ENCODE results near the gene ENAH. TPM values are rescaled to one million over a fixed set of nuclear protein-coding genes. Genes with fewer than 3 reads are reported as not detected.
"Not testable (repeated sequence)": the region's sequence is repeated elsewhere in the genome, so short reads cannot be mapped to it uniquely, and the experiment has no call there.

Gene ENAH
- total RNA-seq, 2 donors from 2014 or later: 43.5 to 63.7 TPM

DNA sequence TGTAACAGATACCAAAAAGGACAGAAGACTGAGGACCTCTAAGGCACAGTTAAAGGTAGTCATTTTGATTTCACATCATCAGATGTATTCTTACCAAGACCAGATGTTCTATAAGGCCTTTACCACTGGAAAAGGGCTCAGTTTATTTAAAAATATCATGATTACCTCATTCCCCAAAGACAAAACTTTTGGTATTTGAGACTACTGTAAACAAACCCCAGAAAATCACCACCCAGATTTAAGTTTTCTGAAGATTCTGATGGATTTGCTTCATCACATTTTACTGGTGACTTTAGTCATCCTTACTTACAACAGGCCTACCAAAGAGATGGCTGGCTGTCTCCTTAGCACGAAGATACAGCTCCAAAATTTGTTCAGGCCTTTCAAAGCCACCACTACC, 8.3 kb downstream of the ENAH start:
- TF ChIP-seq, protein P1, sequence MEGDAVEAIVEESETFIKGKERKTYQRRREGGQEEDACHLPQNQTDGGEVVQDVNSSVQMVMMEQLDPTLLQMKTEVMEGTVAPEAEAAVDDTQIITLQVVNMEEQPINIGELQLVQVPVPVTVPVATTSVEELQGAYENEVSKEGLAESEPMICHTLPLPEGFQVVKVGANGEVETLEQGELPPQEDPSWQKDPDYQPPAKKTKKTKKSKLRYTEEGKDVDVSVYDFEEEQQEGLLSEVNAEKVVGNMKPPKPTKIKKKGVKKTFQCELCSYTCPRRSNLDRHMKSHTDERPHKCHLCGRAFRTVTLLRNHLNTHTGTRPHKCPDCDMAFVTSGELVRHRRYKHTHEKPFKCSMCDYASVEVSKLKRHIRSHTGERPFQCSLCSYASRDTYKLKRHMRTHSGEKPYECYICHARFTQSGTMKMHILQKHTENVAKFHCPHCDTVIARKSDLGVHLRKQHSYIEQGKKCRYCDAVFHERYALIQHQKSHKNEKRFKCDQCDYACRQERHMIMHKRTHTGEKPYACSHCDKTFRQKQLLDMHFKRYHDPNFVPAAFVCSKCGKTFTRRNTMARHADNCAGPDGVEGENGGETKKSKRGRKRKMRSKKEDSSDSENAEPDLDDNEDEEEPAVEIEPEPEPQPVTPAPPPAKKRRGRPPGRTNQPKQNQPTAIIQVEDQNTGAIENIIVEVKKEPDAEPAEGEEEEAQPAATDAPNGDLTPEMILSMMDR (IDR thresholded peaks at IDR 0.05): no peak
- Histone ChIP-seq H3K27ac (no peak overlapping the region), H3K36me3 (no peaks in the 10 kb centered on the region), H3K9ac (ENCODE audit: low read depth in 2 of 2, low read length in 2 of 2) (no peak overlapping the region), H3K9me3 (no peaks in the 10 kb centered on the region), H3K4me3 (no peak overlapping the region), H3K27me3 (no peaks in the 10 kb centered on the region), H3K4me1 (no peaks in the 10 kb centered on the region)
- DNase-seq: no peak
- intact Hi-C loops (cut with DNase I): no loop called here

GRCh38 chr1:225642177-225642576, 10.7 kb downstream of the ENAH start:
- Histone ChIP-seq H3K27ac (no peak overlapping the region), H3K27me3 (no peaks in the 10 kb centered on the region), H3K36me3 (no peaks in the 10 kb centered on the region), H3K9me3 (no peaks in the 10 kb centered on the region), H3K4me3 (no peak overlapping the region), H3K4me1 (no peaks in the 10 kb centered on the region), H3K9ac (ENCODE audit: low read depth in 2 of 2, low read length in 2 of 2) (no peak overlapping the region)
- intact Hi-C loops (cut with DNase I): no loop called here
- TF ChIP-seq, protein P1 (IDR thresholded peaks at IDR 0.05): no peak
- DNase-seq: no peak

- intact Hi-C loops (cut with DNase I): no loop called here
- Histone ChIP-seq H3K9me3 (no peaks in the 10 kb centered on the region), H3K4me1 (no peaks in the 10 kb centered on the region), H3K27ac (no peak overlapping the region), H3K36me3 (no peaks in the 10 kb centered on the region), H3K4me3 (no peak overlapping the region), H3K27me3 (no peaks in the 10 kb centered on the region), H3K9ac (ENCODE audit: low read depth in 2 of 2, low read length in 2 of 2) (no peak overlapping the region)
- DNase-seq: no peak
- TF ChIP-seq, protein P1 (IDR thresholded peaks at IDR 0.05): no peak
Observed at GRCh38 chr1:225638853-225639252, 14.1 kb downstream of the ENAH start.

DNA sequence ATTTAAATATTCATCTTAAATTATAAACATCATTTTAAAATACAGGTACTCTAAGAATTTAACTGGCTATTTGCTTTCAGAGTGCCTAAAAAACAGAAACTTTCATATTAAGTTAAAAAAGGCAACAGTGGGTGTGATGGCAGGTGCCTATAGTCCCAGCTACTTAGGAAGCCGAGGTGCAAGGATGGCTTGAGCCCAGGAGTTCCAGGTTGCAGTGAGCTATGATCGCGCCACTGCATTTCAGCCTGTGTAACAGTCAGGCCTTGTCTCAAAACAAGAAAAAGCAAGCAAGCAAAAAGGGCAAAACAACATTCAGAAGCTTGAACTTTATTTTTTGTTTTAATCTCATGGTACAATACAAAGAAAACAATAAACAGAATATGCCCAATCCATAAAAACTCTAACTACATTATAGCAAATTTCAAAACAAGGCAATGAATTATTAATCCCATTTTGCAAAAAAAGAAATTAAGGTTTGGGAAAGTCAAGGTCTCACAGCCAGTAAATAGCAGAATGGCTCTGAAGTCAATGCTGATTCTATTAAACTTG, 15.2 kb downstream of the ENAH start:
- Histone ChIP-seq H3K4me3 (no peak overlapping the region), H3K9me3 (no peaks in the 10 kb centered on the region), H3K36me3 (no peaks in the 10 kb centered on the region), H3K27ac (no peak overlapping the region), H3K4me1 (no peaks in the 10 kb centered on the region), H3K9ac (ENCODE audit: low read depth in 2 of 2, low read length in 2 of 2) (no peak overlapping the region), H3K27me3 (no peaks in the 10 kb centered on the region)
- TF ChIP-seq, protein P1 (IDR thresholded peaks at IDR 0.05): no peak
- no peak for DNase-seq
- intact Hi-C loops (cut with DNase I): no loop called here

- H3K9ac ChIP-seq (ENCODE audit: low read depth in 2 of 2, low read length in 2 of 2); H3K9me3 ChIP-seq; H3K36me3 ChIP-seq; H3K27ac ChIP-seq; H3K27me3 ChIP-seq; DNase-seq; H3K4me1 ChIP-seq; intact Hi-C loops (cut with DNase I); H3K4me3 ChIP-seq: not testable (repeated sequence)
Observed at GRCh38 chr1:225636992-225637391, 15.9 kb downstream of the ENAH start.

DNA sequence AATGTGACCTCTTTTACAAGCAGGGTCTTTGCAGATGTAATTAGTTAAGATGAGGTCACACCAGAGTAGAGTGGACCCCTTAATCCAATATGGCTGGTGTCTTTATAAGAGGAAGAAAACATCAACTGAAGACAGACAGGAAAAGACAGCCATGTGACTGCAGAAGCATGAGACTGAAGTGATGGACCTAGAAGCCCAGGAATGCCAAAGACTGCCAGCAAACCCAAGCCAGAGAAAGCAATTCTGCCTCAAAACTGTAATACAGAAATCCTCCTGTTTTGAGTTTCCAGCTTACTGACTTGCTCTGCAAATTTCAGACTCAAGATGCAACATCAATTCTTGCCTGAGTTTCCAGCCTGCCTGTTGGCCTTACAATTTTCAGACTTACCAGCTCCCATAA, 17.3 kb downstream of the ENAH start:
- TF ChIP-seq, protein P1 (IDR thresholded peaks at IDR 0.05): no peak
- Histone ChIP-seq H3K27me3 (no peaks in the 10 kb centered on the region), H3K9me3 (no peaks in the 10 kb centered on the region), H3K27ac (no peak overlapping the region), H3K36me3 (no peaks in the 10 kb centered on the region), H3K4me3 (no peak overlapping the region), H3K9ac (ENCODE audit: low read depth in 2 of 2, low read length in 2 of 2) (no peak overlapping the region), H3K4me1 (no peaks in the 10 kb centered on the region)
- intact Hi-C loops (cut with DNase I): no loop called here
- DNase-seq: no peak

- H3K36me3 ChIP-seq; H3K9ac ChIP-seq (ENCODE audit: low read depth in 2 of 2, low read length in 2 of 2); H3K27me3 ChIP-seq; H3K4me3 ChIP-seq; H3K9me3 ChIP-seq; H3K4me1 ChIP-seq; intact Hi-C loops (cut with DNase I); H3K27ac ChIP-seq; DNase-seq: not testable (repeated sequence)
Observed at GRCh38 chr1:225632836-225633235, 20.1 kb downstream of the ENAH start.

Measured in colonic mucosa (tissue), 4 donors.